Ishikawa (cell line): ENCODE data around the gene CPPED1.

Source experiments
- CREB1 ChIP-seq: IDR thresholded peaks from 2 replicates; pipeline ENCODE4 v1.6.1; 2012; ENCODE audit warnings: low read depth
- EP300 ChIP-seq: IDR thresholded peaks from 2 replicates; pipeline ENCODE4 v1.6.1; 2012; ENCODE audit warnings: borderline replicate concordance
- MAX ChIP-seq: IDR thresholded peaks from 2 replicates; pipeline ENCODE4 v1.6.1; 2012
- RAD21 ChIP-seq: IDR thresholded peaks from 2 replicates; pipeline ENCODE4 v1.6.1; 2012; ENCODE audit warnings: low read depth
- TCF12 ChIP-seq: IDR thresholded peaks from 2 replicates; pipeline ENCODE4 v1.6.1; 2012; ENCODE audit warnings: low read depth
- TEAD4 ChIP-seq: IDR thresholded peaks from 2 replicates; pipeline ENCODE4 v1.6.1; 2012
- USF1 ChIP-seq: IDR thresholded peaks from 2 replicates; pipeline ENCODE4 v1.6.1; 2012

GRCh38 chr16:12646098-12646489 lies 157.6 kb downstream of the CPPED1 start:
- TF ChIP-seq MAX (no peak), CREB1 (no peak), USF1 (no peak), TCF12 (no peak), EP300 (no peak), TEAD4 (no peak), RAD21 (no peak)
